ENCODE measurements around the gene GNB1L.

- TF ChIP-seq, protein P1, sequence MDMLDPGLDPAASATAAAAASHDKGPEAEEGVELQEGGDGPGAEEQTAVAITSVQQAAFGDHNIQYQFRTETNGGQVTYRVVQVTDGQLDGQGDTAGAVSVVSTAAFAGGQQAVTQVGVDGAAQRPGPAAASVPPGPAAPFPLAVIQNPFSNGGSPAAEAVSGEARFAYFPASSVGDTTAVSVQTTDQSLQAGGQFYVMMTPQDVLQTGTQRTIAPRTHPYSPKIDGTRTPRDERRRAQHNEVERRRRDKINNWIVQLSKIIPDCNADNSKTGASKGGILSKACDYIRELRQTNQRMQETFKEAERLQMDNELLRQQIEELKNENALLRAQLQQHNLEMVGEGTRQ (CRISPR knock-in tag; IDR thresholded peaks at IDR 0.05), result no peak
- TF ChIP-seq CTCF (IDR thresholded peaks at IDR 0.05) (no peak), AFF4 (CRISPR knock-in tag; IDR thresholded peaks at IDR 0.05; ENCODE audit: borderline replicate concordance) (no peak), E2F4 (CRISPR knock-in tag; IDR thresholded peaks at IDR 0.05; ENCODE audit: borderline replicate concordance, low read depth) (no peak), CREB1 (CRISPR knock-in tag; IDR thresholded peaks at IDR 0.05) (no peak), ELF4 (CRISPR knock-in tag; IDR thresholded peaks at IDR 0.05; ENCODE audit: low read depth) (no peak), ATF1 (CRISPR knock-in tag; IDR thresholded peaks at IDR 0.05) (no peak)
- TF ChIP-seq, protein P2, sequence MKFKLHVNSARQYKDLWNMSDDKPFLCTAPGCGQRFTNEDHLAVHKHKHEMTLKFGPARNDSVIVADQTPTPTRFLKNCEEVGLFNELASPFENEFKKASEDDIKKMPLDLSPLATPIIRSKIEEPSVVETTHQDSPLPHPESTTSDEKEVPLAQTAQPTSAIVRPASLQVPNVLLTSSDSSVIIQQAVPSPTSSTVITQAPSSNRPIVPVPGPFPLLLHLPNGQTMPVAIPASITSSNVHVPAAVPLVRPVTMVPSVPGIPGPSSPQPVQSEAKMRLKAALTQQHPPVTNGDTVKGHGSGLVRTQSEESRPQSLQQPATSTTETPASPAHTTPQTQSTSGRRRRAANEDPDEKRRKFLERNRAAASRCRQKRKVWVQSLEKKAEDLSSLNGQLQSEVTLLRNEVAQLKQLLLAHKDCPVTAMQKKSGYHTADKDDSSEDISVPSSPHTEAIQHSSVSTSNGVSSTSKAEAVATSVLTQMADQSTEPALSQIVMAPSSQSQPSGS (CRISPR knock-in tag; IDR thresholded peaks at IDR 0.05; ENCODE audit: borderline replicate concordance, low read depth), result no peak
Measured at GRCh38 chr22:19757985-19758895, 96.4 kb downstream of the GNB1L start.

All from WTC11 (cell line).